Right renal cortex interstitium (tissue), 3 donors: Measurements from ENCODE around the gene HSBP1L1. TPM values are rescaled to one million over a fixed set of nuclear protein-coding genes. Genes with fewer than 3 reads are reported as not detected.
"Not testable (repeated sequence)": the region's sequence is repeated elsewhere in the genome, so short reads cannot be mapped to it uniquely, and the experiment has no call there.

Experiments
- DNase-seq, 3 donors: peaks; one replicate each; pipeline ENCODE4 v3.0.0-alpha.2; 2013; ENCODE audit warnings: low read depth in 3 of 3, low spot score in 2 of 3
- polyA plus RNA-seq, 3 donors: library from polyadenylated mRNA; unstranded; fragments of 120-200 nt; gene quantifications; one replicate each; pipeline ENCODE4 v1.2.1, GENCODE V29; 2013; ENCODE audit not compliant: insufficient read length in 3 of 3

The HSBP1L1 gene
- polyA plus RNA-seq, 3 donors = 15.9 to 19.3 (median 18.7) TPM

- DNase-seq = no peak
Observed at GRCh38 chr18:79980585-79980984, 16.1 kb downstream of the HSBP1L1 start.

DNA sequence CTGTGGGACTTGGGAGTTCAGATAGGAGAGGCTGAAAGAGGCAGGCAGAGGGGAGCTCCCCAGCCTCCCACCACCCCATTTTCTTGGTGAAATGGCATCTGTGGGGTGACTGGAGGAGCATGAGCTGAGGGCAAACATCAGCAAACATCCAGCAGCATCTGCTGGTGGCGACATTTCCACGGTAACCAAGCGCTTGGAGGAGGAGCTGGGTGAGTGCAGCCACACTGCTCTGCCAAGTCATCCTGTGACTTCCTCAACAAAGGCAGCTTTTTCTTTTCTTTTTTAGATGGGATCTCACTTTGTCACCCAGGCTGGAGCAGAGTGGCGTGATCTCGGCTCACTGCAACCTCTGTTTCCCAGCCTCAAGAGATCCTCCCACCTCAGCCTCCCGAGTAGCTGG lies 18.3 kb downstream of the HSBP1L1 start:
- DNase-seq = no peak

DNA sequence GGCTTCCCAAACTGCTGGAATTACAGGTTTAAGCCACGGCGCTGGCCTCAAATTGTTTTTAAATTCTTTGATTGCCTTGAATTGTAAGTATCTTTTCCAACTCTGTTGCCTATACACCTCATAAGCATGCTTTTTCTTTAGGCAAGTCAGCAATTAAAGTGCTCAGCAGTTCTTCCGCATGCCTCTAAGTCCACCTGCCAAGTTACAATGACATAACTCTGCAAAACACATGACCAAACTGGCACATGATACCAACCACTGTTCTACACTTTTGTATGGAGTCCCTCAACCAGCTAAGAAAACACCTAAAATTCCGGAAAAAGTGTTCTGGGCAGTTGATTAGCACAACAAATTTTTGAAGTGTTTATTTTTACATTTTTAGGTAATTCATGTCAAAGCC lies 18.8 kb downstream of the HSBP1L1 start:
- no peak for DNase-seq

DNA sequence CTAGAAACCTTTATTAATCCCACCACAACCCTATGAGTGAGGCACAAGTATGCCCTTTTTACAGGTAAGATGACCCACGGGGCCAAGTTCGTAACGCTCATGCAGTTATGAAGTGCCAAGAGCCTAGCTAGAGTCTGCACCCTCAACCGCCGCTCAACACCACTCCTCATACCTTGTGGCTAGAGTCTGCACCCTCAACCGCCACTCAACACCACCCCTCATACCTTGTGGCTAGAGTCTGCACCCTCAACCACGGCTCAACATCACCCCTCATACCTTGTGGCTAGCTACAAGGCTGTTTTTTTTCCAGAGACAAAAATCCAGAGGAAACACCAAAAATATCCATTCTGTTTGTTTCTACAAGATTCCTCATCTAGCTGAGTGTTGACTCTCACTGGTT lies 19.4 kb downstream of the HSBP1L1 start:
- DNase-seq = no peak

DNA sequence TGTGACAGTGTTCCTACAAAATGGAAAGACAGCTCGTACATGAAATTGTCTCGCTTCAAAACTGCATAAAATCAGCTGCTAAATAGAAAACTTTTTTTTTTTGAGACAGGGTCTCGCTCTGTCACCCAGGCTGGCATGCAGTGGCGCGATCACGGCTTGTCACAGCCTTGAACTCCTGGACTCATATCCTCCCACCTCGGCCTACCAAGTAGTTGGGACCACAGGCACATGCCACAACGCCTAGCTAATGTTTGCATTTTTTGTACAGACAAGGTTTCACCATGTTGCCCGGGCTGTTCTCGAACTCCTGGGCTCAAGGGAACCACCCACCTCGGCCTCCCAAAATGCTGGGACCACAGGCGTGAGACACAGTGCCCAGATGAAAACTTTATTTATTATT lies 20.7 kb downstream of the HSBP1L1 start:
- no peak for DNase-seq

- no peak for DNase-seq
Observed at GRCh38 chr18:79986726-79987125, 22.3 kb downstream of the HSBP1L1 start.

DNA sequence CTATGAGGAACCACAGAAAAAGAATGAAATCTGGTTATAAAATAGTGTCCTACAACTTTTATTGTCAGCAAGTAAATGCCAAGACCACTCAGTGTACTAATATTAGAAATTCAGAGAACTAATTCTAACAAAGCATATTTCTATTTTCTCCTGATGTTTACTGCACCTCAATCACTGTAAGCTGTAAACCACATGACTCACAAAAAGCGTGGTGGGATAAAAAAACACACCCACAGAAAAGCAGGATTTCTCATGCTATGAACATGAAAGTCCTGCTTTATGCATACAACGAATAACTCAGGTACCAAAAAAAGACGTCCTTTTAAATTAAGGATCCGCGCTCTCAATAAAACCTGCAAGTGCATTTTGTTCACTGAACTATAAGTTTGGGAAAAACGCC lies 23.1 kb downstream of the HSBP1L1 start:
- no peak for DNase-seq

DNA sequence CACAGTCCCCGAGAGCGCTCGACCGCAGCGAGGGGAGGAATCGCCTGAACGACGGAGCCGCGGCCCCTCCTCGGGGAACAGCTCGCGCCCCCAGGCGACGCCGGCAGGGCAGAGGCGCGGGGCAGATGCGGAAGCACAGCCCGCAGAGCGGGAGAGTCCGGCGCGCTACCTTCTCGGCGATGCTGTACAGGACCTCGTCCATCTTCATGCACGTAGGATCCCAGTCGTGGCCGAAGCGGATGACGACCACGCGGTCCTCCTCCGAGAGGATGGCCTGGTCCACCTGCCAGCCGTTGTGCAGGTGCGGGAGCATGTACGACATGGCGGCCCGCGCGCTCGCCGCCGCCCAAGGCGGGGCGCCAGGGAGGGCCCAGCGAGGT lies 23.6 kb downstream of the HSBP1L1 start:
- peak; percentile 31 to 41 (median 36) for DNase-seq

- DNase-seq = peak; percentile 48 to 75 (median 59)
Observed at GRCh38 chr18:79988451-79989194, 24.2 kb downstream of the HSBP1L1 start, which contains the start of gene TXNL4A. Gene TXNL4A, minus strand, starts transcription at chr18:79988563. Its CDS starts 171 bp downstream, at chr18:79988392.

- DNase-seq = no peak
Observed at GRCh38 chr18:79989195-79989497, 24.7 kb downstream of the HSBP1L1 start.

DNA sequence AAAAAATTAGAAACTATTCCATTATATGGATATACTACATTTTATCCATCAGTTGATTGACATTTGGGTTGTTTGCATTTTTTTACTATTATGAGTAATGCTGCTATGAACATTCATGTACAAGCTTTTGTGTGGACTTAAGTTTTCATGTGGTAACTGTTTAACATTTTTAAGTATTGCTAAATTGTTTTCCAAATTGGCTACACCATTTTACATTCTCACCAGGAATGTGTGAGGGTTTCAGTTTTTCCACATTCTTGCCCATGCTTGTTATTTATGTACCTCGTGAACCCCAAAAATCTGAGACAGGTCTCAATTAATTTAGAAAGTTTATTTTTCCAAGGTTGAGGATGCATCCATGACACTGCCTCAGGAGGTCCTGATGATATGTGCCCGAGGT lies 27.1 kb downstream of the HSBP1L1 start:
- DNase-seq = no peak

DNA sequence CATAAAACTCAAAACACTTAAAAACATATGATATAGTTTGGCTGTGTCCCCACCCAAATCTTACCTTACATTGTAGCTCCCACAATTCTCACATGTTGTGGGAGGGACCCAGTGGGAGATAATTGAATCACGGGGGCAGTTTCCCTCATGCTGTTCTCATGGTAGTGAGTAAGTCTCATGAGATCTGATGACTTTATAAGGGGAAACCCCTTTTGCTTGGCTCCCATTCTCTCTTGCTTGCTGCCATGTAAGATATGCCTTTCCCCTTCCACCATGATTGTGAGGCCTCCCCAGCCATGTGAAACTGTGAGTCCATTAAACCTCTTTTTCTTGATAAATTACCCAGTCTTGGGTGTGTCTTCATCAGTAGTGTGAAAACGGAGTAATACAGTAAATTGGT lies 35.3 kb downstream of the HSBP1L1 start:
- DNase-seq = not testable (repeated sequence)

GRCh38 chr18:80000877-80001276 lies 36.4 kb downstream of the HSBP1L1 start:
- no peak for DNase-seq

DNA sequence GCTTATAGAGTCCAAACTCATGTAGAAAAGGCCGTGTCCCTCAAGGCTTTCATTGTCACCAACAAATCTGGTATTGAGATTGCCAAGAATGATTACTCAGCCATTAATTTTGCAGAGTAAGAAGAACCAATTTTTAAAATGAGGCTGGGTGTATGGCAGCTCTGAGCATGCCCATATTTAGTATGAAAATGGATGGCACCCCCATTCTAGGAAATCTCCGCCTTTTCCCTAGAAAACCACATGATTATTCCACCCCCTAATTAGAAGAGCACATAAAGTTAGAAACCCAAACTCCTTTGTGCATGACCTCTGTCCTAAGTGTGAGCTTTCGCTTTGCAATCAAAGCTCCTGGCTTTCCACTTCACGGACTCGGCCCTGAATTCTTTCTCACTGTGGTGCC lies 38.0 kb downstream of the HSBP1L1 start:
- DNase-seq = no peak

DNA sequence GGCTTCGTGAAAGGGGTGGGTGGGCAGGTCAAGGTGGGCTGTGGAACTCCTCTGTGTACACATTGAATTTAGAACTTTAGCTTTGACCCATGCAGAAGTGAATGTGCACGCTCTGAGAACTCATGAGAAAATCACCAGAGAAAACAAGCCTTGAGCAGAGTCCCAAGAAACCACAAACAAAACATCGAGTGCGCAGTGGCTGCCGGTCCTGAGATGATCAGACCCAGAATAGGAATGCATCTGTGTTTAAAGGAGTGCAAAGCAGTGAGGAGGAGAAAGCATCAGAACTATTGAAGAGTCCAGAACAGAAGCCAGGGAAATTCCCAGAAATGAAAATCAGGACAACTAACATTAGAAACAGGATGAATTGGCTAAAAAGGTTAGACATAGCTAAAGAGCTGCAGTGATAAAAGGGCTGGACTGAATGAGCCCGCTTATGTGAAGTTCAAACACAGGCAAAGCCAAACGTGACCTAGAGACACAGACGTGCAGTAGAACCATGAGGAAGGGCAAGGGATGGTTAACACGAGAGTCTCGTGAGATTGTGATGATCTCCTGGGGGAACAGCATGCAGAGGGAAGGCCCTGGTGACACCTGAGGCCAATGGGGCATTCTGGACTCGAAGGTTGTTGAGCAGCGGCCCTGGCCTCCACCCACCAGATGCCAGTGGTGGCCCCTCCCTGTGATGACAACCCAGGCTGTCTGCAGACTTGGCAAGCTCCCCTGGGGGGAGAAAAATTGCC lies 40.3 kb downstream of the HSBP1L1 start:
- DNase-seq = no peak

GRCh38 chr18:80006724-80007123 lies 42.3 kb downstream of the HSBP1L1 start:
- no peak for DNase-seq

DNA sequence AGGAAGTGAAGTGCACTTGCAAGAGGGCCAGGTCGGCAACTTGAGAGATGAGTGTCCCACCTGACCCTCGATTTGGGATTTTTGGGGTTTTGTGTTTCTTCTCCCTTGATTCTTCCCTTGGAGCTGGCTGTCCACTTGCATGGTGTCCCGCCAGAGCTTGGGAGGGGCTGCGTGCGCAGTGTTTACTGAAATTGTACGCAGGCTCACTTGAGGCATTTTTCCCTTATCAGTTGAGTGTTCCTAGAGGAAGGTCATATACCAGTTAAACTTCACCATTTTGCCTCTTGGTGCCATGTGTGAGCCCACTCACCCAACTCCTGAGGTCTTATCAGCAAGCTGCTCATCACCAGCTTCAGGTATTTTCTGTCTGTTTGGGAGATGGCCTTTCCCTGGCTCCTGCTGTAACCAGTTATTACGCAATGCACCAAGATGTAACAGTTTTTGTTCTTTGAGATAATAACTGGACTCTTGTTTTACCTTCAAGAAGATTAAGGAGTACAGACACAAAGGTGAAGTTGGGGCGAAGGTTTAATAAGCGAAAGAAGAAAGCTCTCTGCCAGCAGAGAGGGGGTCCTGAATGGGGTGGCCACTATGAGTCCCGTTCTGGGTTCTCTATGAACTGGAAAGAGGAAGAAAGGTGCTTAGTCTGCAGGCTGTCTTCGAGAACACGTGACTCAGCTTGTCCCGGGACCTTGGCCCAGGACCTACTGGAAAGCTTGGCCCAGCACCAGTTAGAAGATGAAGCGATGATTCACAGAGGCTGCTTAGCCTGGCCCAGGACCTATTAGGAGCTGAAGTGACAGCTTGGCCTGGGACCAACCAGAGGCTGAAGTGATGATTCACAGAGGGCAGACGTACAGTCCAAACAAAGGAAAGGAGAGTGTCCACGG lies 45.5 kb downstream of the HSBP1L1 start:
- DNase-seq = no peak

GRCh38 chr18:80010551-80010906 lies 46.1 kb downstream of the HSBP1L1 start:
- no peak for DNase-seq

DNA sequence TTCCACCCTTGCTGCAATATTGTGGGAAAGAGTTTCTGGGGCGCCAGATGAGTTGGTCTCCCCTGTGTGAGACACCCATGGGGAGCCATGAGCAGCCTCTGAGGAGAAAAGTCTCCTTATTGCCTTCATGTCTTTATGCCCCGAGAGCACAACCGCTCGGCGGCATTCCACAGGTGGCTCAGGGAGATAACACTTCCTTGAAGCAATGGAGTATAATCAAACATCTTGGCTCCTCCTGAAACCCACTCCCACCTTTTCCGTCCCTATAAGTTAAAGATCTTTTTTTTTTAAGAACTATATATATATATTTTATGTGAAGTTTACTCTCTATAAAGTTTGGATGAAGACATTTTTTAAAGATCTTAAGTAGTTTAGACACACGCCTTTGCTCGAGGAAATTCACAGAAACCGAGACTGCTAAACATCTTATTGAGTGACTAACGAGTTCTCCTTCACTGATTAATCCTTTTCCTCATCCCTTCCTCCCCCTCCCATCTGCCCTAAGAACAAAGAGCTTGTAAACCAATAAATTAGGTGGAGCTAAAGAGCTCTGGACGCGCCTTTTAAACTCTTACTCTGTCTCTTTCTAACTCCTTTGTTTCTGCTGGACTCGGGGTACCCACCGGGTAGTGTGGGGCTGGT lies 47.2 kb downstream of the HSBP1L1 start:
- DNase-seq = not testable (repeated sequence)

DNA sequence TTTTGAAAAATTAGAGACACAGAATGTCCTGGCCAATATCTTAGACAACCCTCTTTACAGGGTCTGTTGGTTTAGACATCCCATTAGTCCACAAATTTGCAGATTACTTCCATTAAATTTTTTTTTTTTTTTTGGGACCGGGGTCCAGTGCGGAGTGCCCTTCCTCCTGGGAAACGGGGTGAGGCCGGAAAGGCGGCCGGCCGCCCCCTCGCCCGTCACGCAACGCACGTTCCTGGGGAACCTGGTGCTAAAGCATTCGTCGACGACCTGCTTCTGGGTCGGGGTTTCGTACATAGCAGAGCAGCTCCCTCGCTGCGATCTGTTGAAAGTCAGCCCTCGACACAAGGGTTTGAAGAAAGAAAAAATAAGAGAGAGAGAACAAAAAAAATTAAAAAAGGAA lies 48.3 kb downstream of the HSBP1L1 start:
- DNase-seq = no peak
